ENCODE results near the gene ABCC4. TPM values are rescaled to one million over a fixed set of nuclear protein-coding genes. Genes with fewer than 3 reads are reported as not detected.

ABCC4 gene
- total RNA-seq, 1 donor from 2014 or later, result 4.0 TPM

DNA sequence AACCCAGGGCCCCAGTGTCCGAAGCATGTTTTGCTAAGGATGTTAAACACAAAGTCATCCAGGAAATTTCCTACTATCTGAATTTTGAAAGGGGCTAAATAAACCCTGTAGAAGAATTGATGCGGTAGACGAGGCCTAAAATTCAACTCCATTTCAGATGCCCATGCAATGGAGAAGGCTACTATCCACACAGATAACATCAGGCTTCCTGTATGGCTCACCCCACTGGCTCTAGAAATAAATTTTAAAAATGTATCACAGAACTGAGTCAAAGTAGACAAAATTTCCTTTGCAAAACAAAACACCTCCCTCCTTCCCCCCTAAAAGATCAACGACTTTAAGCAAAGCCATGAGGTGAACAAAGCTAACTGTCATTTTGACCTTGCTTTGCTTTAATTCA, 188.4 kb downstream of the ABCC4 start:
- Mint-ChIP-seq H3K9me3 (ENCODE audit: unreplicated experiment) (no peaks in the 10 kb centered on the region), H3K27me3 (ENCODE audit: unreplicated experiment) (no peaks in the 10 kb centered on the region), H3K4me3 (ENCODE audit: unreplicated experiment) (no peak overlapping the region), H3K36me3 (ENCODE audit: unreplicated experiment) (no peaks in the 10 kb centered on the region), H3K4me1 (ENCODE audit: unreplicated experiment) (peaks cover 5% of the 10 kb centered on the region), H3K27ac (ENCODE audit: unreplicated experiment) (no peak overlapping the region)
- TF ChIP-seq, protein P1, sequence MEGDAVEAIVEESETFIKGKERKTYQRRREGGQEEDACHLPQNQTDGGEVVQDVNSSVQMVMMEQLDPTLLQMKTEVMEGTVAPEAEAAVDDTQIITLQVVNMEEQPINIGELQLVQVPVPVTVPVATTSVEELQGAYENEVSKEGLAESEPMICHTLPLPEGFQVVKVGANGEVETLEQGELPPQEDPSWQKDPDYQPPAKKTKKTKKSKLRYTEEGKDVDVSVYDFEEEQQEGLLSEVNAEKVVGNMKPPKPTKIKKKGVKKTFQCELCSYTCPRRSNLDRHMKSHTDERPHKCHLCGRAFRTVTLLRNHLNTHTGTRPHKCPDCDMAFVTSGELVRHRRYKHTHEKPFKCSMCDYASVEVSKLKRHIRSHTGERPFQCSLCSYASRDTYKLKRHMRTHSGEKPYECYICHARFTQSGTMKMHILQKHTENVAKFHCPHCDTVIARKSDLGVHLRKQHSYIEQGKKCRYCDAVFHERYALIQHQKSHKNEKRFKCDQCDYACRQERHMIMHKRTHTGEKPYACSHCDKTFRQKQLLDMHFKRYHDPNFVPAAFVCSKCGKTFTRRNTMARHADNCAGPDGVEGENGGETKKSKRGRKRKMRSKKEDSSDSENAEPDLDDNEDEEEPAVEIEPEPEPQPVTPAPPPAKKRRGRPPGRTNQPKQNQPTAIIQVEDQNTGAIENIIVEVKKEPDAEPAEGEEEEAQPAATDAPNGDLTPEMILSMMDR (IDR thresholded peaks at IDR 0.05), result no peak
- no peak for DNase-seq (ENCODE audit: extremely low spot score, unreplicated experiment)

DNA sequence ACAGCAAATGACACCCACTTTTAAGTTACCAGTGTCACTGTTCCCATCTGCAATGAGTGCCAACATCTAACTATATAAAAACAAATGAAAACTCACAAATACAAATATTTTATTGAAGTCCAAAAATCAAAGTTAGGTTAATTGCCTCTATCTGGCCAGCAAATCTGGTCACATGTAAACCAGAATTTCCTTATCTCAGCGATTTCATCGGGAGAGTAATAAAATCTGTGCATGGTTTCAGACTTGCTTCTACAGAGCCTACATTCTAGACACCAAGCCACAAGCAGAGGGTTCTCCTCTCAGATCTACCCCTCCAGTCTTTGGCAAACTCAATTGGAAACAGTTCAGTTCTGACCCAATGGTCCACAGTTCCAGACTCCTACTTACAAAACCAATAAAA, 189.6 kb downstream of the ABCC4 start:
- Mint-ChIP-seq H3K4me3 (ENCODE audit: unreplicated experiment) (no peak overlapping the region), H3K27me3 (ENCODE audit: unreplicated experiment) (no peaks in the 10 kb centered on the region), H3K4me1 (ENCODE audit: unreplicated experiment) (peaks cover 5% of the 10 kb centered on the region), H3K9me3 (ENCODE audit: unreplicated experiment) (no peaks in the 10 kb centered on the region), H3K27ac (ENCODE audit: unreplicated experiment) (no peak overlapping the region), H3K36me3 (ENCODE audit: unreplicated experiment) (no peaks in the 10 kb centered on the region)
- no peak for DNase-seq (ENCODE audit: extremely low spot score, unreplicated experiment)
- TF ChIP-seq, protein P1 (IDR thresholded peaks at IDR 0.05), result no peak

DNA sequence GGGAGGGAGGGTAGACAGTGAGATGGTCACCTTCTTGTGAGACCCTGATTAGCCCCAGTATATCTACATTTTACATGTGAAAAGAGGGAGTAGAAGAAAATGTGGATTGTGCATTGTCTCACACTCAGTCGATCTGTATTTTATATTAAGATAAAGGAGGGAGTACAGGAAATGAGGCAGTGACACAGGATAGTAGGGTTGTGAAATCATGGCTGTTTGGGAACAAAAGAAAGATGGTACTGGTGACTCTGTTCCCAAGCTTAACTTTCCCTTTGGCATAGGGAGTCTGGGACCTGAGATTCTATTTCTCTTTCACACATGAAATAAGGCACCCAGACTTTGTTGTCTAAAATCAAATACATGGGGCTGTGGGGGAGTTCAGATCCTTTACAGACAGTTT, 194.7 kb downstream of the ABCC4 start:
- Mint-ChIP-seq H3K27ac (ENCODE audit: unreplicated experiment) (no peak overlapping the region), H3K36me3 (ENCODE audit: unreplicated experiment) (peaks cover 3% of the 10 kb centered on the region)
- TF ChIP-seq, protein P1 (IDR thresholded peaks at IDR 0.05), result no peak

DNA sequence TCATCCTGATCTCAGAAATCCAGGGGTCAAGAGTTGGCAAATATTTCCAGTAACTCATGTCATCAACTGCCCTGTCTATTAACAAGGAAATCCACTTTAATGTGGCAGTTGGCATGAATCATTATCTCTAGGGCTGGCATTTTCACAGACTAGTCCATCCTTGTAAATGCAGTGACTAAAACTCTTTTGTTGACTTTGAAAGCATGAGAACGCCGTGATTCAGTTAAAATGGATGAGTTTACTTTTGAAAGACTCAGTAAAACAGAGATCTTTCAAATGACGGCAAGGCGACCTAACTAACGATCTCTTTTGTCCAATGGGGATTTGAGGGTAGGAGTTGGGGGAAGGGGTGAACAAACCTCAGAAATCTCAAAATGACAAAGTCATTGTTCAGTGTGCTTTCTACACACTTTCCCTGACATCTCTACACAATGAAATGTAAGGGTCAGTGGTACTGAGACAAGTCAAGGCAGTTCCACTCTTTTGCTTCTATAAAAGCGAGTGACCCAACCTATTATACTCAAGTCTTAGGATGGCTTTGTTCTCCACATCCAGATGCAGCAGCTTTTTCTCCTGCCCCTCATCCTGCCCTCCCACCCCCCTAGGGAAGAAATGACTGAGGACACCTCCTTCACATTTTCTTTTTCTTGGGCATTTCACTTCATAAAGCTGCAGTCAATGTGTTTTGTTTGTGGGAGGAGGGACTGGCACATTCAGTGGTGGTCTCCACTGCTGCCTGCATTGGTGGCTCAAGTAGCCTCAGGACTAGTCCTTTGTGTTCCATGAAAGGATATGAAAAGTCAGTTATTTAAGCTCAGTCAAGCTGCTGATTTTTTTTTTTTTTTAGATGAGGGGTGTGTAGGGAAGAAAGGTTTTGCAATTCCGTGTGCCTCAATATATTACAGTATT, 200.5 kb downstream of the ABCC4 start:
- H3K9me3 Mint-ChIP-seq (ENCODE audit: unreplicated experiment), result peaks cover 19% of the 10 kb centered on the region
- peak overlapping the region; percentile 43 for H3K27ac Mint-ChIP-seq (ENCODE audit: unreplicated experiment)
- TF ChIP-seq, protein P1 (IDR thresholded peaks at IDR 0.05), result no peak
- H3K36me3 Mint-ChIP-seq (ENCODE audit: unreplicated experiment), result peaks cover 10% of the 10 kb centered on the region
- no peak overlapping the region for H3K4me3 Mint-ChIP-seq (ENCODE audit: unreplicated experiment)
- no peaks in the 10 kb centered on the region for H3K27me3 Mint-ChIP-seq (ENCODE audit: unreplicated experiment)
- peaks cover 26% of the 10 kb centered on the region for H3K4me1 Mint-ChIP-seq (ENCODE audit: unreplicated experiment)
- DNase-seq (ENCODE audit: extremely low spot score, unreplicated experiment), result no peak

More for the DNA sequence above, 194.7 kb downstream of the ABCC4 start:
- no peak for DNase-seq (ENCODE audit: extremely low spot score, unreplicated experiment)
- peaks cover under 1% of the 10 kb centered on the region for H3K4me1 Mint-ChIP-seq (ENCODE audit: unreplicated experiment)
- H3K9me3 Mint-ChIP-seq (ENCODE audit: unreplicated experiment), result no peaks in the 10 kb centered on the region
- H3K27me3 Mint-ChIP-seq (ENCODE audit: unreplicated experiment), result no peaks in the 10 kb centered on the region
- no peak overlapping the region for H3K4me3 Mint-ChIP-seq (ENCODE audit: unreplicated experiment)

DNA sequence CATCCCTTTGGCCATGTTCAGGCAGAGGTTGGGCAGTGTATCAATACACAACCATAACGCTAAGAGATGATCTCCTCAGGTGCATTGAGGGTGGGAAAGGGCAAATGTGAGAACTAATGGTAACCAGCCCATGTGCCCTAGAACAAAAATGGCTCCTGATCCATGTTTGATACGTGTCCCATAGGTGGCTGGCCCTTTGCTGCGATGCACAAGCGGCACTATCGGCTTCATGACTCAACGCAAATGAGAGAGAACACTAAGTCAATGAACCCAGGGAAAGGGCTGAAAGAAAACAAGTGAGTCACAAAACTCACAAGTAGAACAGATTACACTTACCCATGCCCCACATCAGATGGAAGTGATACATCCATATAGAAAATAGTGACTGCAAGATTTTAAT, 201.7 kb downstream of the ABCC4 start:
- TF ChIP-seq, protein P1 (IDR thresholded peaks at IDR 0.05), result no peak
- Mint-ChIP-seq H3K4me1 (ENCODE audit: unreplicated experiment) (peaks cover 26% of the 10 kb centered on the region), H3K9me3 (ENCODE audit: unreplicated experiment) (peaks cover 19% of the 10 kb centered on the region), H3K27ac (ENCODE audit: unreplicated experiment) (peak overlapping the region; percentile 61), H3K27me3 (ENCODE audit: unreplicated experiment) (no peaks in the 10 kb centered on the region), H3K36me3 (ENCODE audit: unreplicated experiment) (peaks cover 9% of the 10 kb centered on the region), H3K4me3 (ENCODE audit: unreplicated experiment) (no peak overlapping the region)
- DNase-seq (ENCODE audit: extremely low spot score, unreplicated experiment), result no peak

Data from osteocyte (in vitro differentiated cells).